Midbrain (tissue), 1 donor: Measurements from ENCODE around the gene RBM33.

ENCODE experiments used
- DNase-seq: peaks from one replicate; lab custom pipeline; 2025; lab: John Stamatoyannopoulos, UW

RBM33 gene

GRCh38 chr7:155747209-155747608 is 102.7 kb downstream of the RBM33 start:
- peak; percentile 29 for DNase-seq

GRCh38 chr7:155749578-155749977 is 105.1 kb downstream of the RBM33 start:
- DNase-seq, result no peak

GRCh38 chr7:155750255-155751125 is 106.0 kb downstream of the RBM33 start:
- no peak for DNase-seq

GRCh38 chr7:155751409-155751808 is 106.9 kb downstream of the RBM33 start:
- no peak for DNase-seq

- DNase-seq, result no peak
These were observed 108.4 kb downstream of the RBM33 start for GRCh38 chr7:155752756-155753445.

- no peak for DNase-seq
These were observed 109.0 kb downstream of the RBM33 start for GRCh38 chr7:155753446-155753965.

- DNase-seq, result no peak
These were observed 109.7 kb downstream of the RBM33 start for GRCh38 chr7:155754165-155754564.

GRCh38 chr7:155755026-155755425 is 110.6 kb downstream of the RBM33 start:
- no peak for DNase-seq

- DNase-seq, result no peak
These were observed 111.9 kb downstream of the RBM33 start for GRCh38 chr7:155756322-155756721.

- no peak for DNase-seq
These were observed 113.9 kb downstream of the RBM33 start for GRCh38 chr7:155758348-155758747.

GRCh38 chr7:155759740-155760430 is 115.4 kb downstream of the RBM33 start:
- DNase-seq, result no peak

GRCh38 chr7:155761162-155761561 is 116.7 kb downstream of the RBM33 start:
- DNase-seq, result no peak

GRCh38 chr7:155762036-155762435 is 117.6 kb downstream of the RBM33 start:
- no peak for DNase-seq

- DNase-seq, result no peak
These were observed 118.2 kb downstream of the RBM33 start for GRCh38 chr7:155762655-155763054.

GRCh38 chr7:155763122-155763521 is 118.7 kb downstream of the RBM33 start:
- no peak for DNase-seq

GRCh38 chr7:155763691-155764437 is 119.4 kb downstream of the RBM33 start:
- DNase-seq, result no peak

GRCh38 chr7:155764438-155764793 is 120.0 kb downstream of the RBM33 start:
- DNase-seq, result no peak

- DNase-seq, result no peak
These were observed 121.0 kb downstream of the RBM33 start for GRCh38 chr7:155765458-155765857.

GRCh38 chr7:155766386-155766785 is 121.9 kb downstream of the RBM33 start:
- no peak for DNase-seq

- DNase-seq, result no peak
These were observed 122.8 kb downstream of the RBM33 start for GRCh38 chr7:155766966-155767916.

GRCh38 chr7:155769701-155770100 is 125.2 kb downstream of the RBM33 start:
- no peak for DNase-seq
